Esophagus muscularis mucosa (tissue), 4 donors: ENCODE measurements around the gene B3GNT8. TPM values are rescaled to one million over a fixed set of nuclear protein-coding genes. Genes with fewer than 3 reads are reported as not detected.
A peak's percentile ranks its signal among the peaks of the same experiment; 100 is the strongest.
"Not testable (repeated sequence)": the region's sequence is repeated elsewhere in the genome, so short reads cannot be mapped to it uniquely, and the experiment has no call there.

Source experiments
- DNase-seq: peaks from one replicate; pipeline ENCODE4 v3.0.0-alpha.2; 2017; ENCODE audit errors: extremely low spot score
- H3K27ac ChIP-seq, 4 donors: fragments of 200-600 bp; sonication (generic); replicated peaks in 1 of 4; 1 replicate in 3 of 4; 2 replicates in 1 of 4; pipeline ENCODE4 v1.5.1; 2016 to 2019; ENCODE audit warnings: mild to moderate bottlenecking in 1 of 4
- H3K27me3 ChIP-seq, 4 donors: fragments of 200-600 bp; sonication (generic); one replicate each; pipeline versions ENCODE4 v1.5.1 to v1.6.0; 2016 to 2019
- H3K36me3 ChIP-seq, 4 donors: fragments of 200-600 bp; sonication (generic); one replicate each; pipeline ENCODE4 v1.5.1; 2016 to 2019
- H3K4me1 ChIP-seq, 4 donors: fragments of 200-600 bp; sonication (generic); one replicate each; pipeline ENCODE4 v1.5.1; 2016 to 2019
- H3K4me3 ChIP-seq, 4 donors: fragments of 200-600 bp; sonication (generic); 1 replicate in 2 of 4; 2 replicates in 2 of 4; pipeline ENCODE4 v1.5.1; 2016 to 2019; ENCODE audit warnings: mild to moderate bottlenecking in 4 of 4, moderate library complexity in 1 of 4
- H3K9me3 ChIP-seq, 4 donors: fragments of 200-600 bp; sonication (generic); 1 replicate in 3 of 4; 2 replicates in 1 of 4; pipeline ENCODE4 v1.5.1; 2016 to 2019
- EP300 ChIP-seq: sonication (generic); formaldehyde crosslinking; IDR thresholded peaks from one replicate; pipeline ENCODE4 v1.6.1; 2017; ENCODE audit warnings: antibody characterized with exemption
- POLR2A ChIP-seq: fragments of 450-650 bp; IDR thresholded peaks from one replicate; pipeline ENCODE4 v1.6.1; 2017; ENCODE audit warnings: antibody characterized with exemption, moderate library complexity, mild to moderate bottlenecking, low read depth
- POLR2AphosphoS5 ChIP-seq, 2 donors: sonication (generic); formaldehyde crosslinking; IDR thresholded peaks; one replicate each; pipeline ENCODE4 v1.6.1; 2017; ENCODE audit warnings: antibody characterized with exemption in 2 of 2
- WGBS: methylation state at CpG from one replicate; pipeline ENCODE4 v1.1.5; 2018; 5-methylcytosine and 5-hydroxymethylcytosine counted together
- intact Hi-C: fragments of 100-400 bp; cut with DNase I; formaldehyde crosslinking; loops from one replicate; pipeline ENCODE4 v1.15.1; 2023
- total RNA-seq, 4 donors: library from RNA; depleted of rRNA; stranded (reverse); fragments of >200 nt; gene quantifications; one replicate each; pipeline versions ENCODE4 v1.1.0 to v1.2.1, GENCODE V29; 2016
- TF ChIP-seq, protein P1 (sequence below), 3 experiments: fragments of 200-600 bp in 2 of 3; fragments of 450-650 bp in 1 of 3; sonication (generic) in 2 of 3; IDR thresholded peaks; one replicate each; pipeline ENCODE4 v1.5.1; 2017 to 2019; ENCODE audit warnings: antibody characterized with exemption in 3 of 3, mild to moderate bottlenecking in 2 of 3, moderate library complexity in 1 of 3

Gene B3GNT8
- total RNA-seq, 4 donors from 2014 or later: 1.2 to 12.0 (median 5.0) TPM

DNA sequence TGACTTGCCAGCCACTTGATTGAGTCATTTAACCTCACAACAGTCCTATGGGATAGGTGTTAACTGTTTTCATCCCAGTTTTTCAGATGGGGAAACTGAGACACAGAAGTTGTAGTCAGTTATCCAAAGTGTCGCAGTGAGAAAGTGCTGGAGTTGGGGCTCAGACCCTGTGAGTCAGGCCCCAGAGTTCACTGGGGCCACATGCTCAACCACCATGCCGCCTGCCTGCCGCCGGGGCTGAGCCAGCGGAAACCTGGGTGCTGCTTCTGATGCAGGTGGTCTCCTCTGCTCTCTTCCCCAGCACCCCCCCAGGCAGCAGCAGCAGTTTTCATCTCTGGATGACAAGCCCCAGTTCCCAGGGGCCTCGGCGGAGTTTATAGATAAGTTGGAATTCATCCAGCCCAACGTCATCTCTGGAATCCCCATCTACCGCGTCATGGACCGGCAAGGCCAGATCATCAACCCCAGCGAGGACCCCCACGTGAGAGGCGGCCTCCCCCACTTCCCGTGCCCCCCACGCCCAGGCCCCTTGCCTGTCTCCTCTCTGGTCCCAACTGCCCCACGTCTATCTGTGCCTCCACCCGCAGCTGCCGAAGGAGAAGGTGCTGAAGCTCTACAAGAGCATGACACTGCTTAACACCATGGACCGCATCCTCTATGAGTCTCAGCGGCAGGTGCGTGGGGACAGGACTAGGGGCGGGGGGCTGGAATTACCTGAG, 16.7 kb downstream of the B3GNT8 start:
- no peak for DNase-seq
- no peaks in the 10 kb centered on the region for H3K9me3 ChIP-seq
- 91% methylated on average over 19 of the region's 23 CpGs for WGBS
- peaks cover 24 to 57% (median 46%) of the 10 kb centered on the region in 4 donors for H3K36me3 ChIP-seq
- peak overlapping the region in 2 of 4 donors; percentile 23 to 46 for H3K27ac ChIP-seq
- TF ChIP-seq EP300 (no peak), POLR2AphosphoS5 (IDR thresholded peaks at IDR 0.05) (no peak), POLR2A (no peak)
- TF ChIP-seq, protein P1, sequence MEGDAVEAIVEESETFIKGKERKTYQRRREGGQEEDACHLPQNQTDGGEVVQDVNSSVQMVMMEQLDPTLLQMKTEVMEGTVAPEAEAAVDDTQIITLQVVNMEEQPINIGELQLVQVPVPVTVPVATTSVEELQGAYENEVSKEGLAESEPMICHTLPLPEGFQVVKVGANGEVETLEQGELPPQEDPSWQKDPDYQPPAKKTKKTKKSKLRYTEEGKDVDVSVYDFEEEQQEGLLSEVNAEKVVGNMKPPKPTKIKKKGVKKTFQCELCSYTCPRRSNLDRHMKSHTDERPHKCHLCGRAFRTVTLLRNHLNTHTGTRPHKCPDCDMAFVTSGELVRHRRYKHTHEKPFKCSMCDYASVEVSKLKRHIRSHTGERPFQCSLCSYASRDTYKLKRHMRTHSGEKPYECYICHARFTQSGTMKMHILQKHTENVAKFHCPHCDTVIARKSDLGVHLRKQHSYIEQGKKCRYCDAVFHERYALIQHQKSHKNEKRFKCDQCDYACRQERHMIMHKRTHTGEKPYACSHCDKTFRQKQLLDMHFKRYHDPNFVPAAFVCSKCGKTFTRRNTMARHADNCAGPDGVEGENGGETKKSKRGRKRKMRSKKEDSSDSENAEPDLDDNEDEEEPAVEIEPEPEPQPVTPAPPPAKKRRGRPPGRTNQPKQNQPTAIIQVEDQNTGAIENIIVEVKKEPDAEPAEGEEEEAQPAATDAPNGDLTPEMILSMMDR (IDR thresholded peaks at IDR 0.05): no peak
- no peaks in the 10 kb centered on the region for H3K27me3 ChIP-seq
- intact Hi-C loops: no loop called here
- H3K4me3 ChIP-seq: no peak overlapping the region
- peaks cover 47 to 55% (median 52%) of the 10 kb centered on the region in 4 donors for H3K4me1 ChIP-seq

DNA sequence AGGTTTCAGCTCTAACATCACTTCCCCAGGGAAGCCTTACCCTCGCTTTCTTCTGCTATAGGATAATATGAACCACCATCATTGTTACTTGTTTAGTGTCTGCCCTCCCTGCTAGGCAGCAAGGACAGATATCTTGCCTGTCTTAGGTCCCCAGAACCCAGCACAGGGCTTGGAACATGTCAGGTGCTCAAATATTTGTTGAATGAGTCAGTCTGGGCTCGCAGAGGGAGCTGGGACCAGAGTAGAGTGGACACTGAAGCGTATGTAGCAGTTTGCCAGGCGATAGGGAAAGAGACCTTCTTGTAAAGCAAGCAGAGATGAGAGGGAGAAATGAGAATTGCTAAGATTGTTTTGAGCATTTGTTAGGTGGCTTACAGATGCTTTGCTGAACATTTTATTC, 17.9 kb downstream of the B3GNT8 start:
- Histone ChIP-seq H3K9me3 (no peaks in the 10 kb centered on the region), H3K4me3 (no peak overlapping the region), H3K4me1 (peaks cover 48 to 62% (median 60%) of the 10 kb centered on the region in 4 donors), H3K36me3 (peaks cover 18 to 48% (median 34%) of the 10 kb centered on the region in 4 donors), H3K27ac (peak overlapping the region; percentile 4 to 46 (median 22)), H3K27me3 (no peaks in the 10 kb centered on the region)
- TF ChIP-seq, protein P1 (IDR thresholded peaks at IDR 0.05): no peak
- peak in 1 of 2 donors; percentile 52 for TF ChIP-seq POLR2AphosphoS5 (IDR thresholded peaks at IDR 0.05)
- 49% methylated on average over 4 of the region's 4 CpGs for WGBS
- DNase-seq: no peak
- intact Hi-C loops: no loop called here

DNA sequence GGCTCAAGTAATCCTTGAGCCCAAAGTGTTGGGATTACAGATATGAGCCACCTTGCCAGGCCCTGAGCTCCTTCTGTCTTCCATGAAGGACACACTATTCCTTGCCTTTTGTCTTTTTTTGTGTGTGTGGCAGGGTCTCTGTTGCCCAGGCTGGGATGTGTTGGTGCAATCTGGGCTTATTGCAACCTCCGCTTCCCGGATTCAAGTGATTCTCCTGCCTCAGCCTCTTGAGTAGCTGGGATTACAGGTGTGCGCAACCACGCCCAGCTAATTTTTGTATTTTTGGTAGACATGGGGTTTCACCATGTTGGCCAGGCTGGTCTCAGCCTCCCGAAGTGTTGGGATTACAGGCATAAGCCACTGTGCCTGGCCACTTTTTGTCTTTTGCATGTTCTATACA, 18.3 kb downstream of the B3GNT8 start:
- H3K4me1 ChIP-seq: peaks cover 48 to 65% (median 61%) of the 10 kb centered on the region in 4 donors

DNA sequence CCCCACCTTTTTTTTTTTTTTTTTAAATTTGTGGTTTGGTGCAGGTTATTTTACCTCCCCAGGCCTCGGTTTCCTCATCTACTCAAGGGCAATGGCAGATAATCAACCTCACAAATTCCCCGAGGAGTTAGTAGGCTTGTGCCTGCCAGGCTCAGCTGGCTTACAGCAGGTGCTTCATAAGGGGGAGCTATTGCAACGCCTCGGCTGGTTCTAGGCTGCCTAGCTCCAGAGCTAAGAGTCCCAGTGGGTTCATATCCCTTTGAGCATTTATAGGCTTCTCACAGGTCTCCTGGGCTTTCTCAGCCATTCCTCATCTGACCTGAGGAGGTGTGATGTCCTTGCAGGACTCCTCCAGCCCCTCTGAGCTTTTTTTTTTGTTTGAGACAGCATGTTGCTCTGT, 18.9 kb downstream of the B3GNT8 start:
- intact Hi-C loops: no loop called here
- WGBS: 71% methylated on average over 4 of the region's 4 CpGs

More for the DNA sequence above, 18.3 kb downstream of the B3GNT8 start:
- H3K9me3 ChIP-seq, DNase-seq, H3K27me3 ChIP-seq, H3K4me3 ChIP-seq, intact Hi-C loops: not testable (repeated sequence)
- H3K27ac ChIP-seq: peak overlapping the region; percentile 4 to 46 (median 22)
- WGBS: 98% methylated on average over 5 of the region's 5 CpGs
- peaks cover 14 to 43% (median 30%) of the 10 kb centered on the region in 4 donors for H3K36me3 ChIP-seq

GRCh38 chr19:41407271-41407670, 19.9 kb downstream of the B3GNT8 start:
- no peak for TF ChIP-seq EP300
- TF ChIP-seq POLR2A: no peak
- no peak for TF ChIP-seq POLR2AphosphoS5 (IDR thresholded peaks at IDR 0.05)
- TF ChIP-seq, protein P1 (IDR thresholded peaks at IDR 0.05): no peak
- H3K27me3 ChIP-seq: no peaks in the 10 kb centered on the region
- no peak overlapping the region for H3K27ac ChIP-seq
- WGBS: 60% methylated on average over 4 of the region's 4 CpGs
- no peak for DNase-seq
- peaks cover 54 to 75% (median 70%) of the 10 kb centered on the region in 4 donors for H3K4me1 ChIP-seq
- H3K36me3 ChIP-seq: peaks cover 8 to 34% (median 16%) of the 10 kb centered on the region in 4 donors
- intact Hi-C loops: no loop called here
- no peaks in the 10 kb centered on the region for H3K9me3 ChIP-seq
- no peak overlapping the region for H3K4me3 ChIP-seq

More for the DNA sequence above, 18.9 kb downstream of the B3GNT8 start:
- H3K27ac ChIP-seq: no peak overlapping the region
- peaks cover 9 to 39% (median 24%) of the 10 kb centered on the region in 4 donors for H3K36me3 ChIP-seq
- H3K4me1 ChIP-seq: peaks cover 53 to 71% (median 66%) of the 10 kb centered on the region in 4 donors
- no peaks in the 10 kb centered on the region for H3K9me3 ChIP-seq
- no peak for DNase-seq
- no peaks in the 10 kb centered on the region for H3K27me3 ChIP-seq
- no peak overlapping the region for H3K4me3 ChIP-seq
- TF ChIP-seq, protein P1 (IDR thresholded peaks at IDR 0.05): no peak
- TF ChIP-seq POLR2A (no peak), POLR2AphosphoS5 (IDR thresholded peaks at IDR 0.05) (no peak), EP300 (no peak)
